ENCODE data around the gene CHRM2.

- no peak for TF ChIP-seq ZNF274 (IDR thresholded peaks at IDR 0.05; ENCODE audit: borderline replicate concordance, low read depth, low read length)
- no peak for TF ChIP-seq ASH1L (IDR thresholded peaks at IDR 0.05; ENCODE audit: borderline replicate concordance, low read depth, partially characterized antibody)
Observed at GRCh38 chr7:136941816-136942215, 73.4 kb downstream of the CHRM2 start.

Data from K562 (cell line).